GM21825 (cell line): ENCODE results near the gene MAST4.

Experiments used
- ATAC-seq: cut with Tn5 transposase; IDR thresholded peaks from one replicate; pipeline ENCODE4 v1.9.1; 2021; ENCODE audit warnings: mild to moderate bottlenecking, moderate library complexity; ENCODE audit not compliant: unreplicated experiment

MAST4 gene

GRCh38 chr5:67005737-67006499, 409.7 kb downstream of the MAST4 start:
- ATAC-seq, result no peak

GRCh38 chr5:67006500-67006848, 410.3 kb downstream of the MAST4 start:
- ATAC-seq, result no peak

GRCh38 chr5:67009028-67009427, 412.8 kb downstream of the MAST4 start:
- no peak for ATAC-seq

GRCh38 chr5:67010684-67011409, 414.7 kb downstream of the MAST4 start:
- no peak for ATAC-seq

- ATAC-seq, result no peak
Measured at GRCh38 chr5:67011422-67011821, 415.2 kb downstream of the MAST4 start.

- no peak for ATAC-seq
Measured at GRCh38 chr5:67012171-67012570, 416.0 kb downstream of the MAST4 start.

GRCh38 chr5:67013719-67014118, 417.5 kb downstream of the MAST4 start:
- no peak for ATAC-seq

GRCh38 chr5:67014191-67014590, 418.0 kb downstream of the MAST4 start:
- no peak for ATAC-seq

- no peak for ATAC-seq
Measured at GRCh38 chr5:67014957-67015400, 418.8 kb downstream of the MAST4 start.

- no peak for ATAC-seq
Measured at GRCh38 chr5:67015541-67016191, 419.5 kb downstream of the MAST4 start.

- ATAC-seq, result no peak
Measured at GRCh38 chr5:67019065-67019845, 423.1 kb downstream of the MAST4 start.

GRCh38 chr5:67020096-67020615, 424.0 kb downstream of the MAST4 start:
- ATAC-seq, result no peak

- ATAC-seq, result no peak
Measured at GRCh38 chr5:67021031-67021430, 424.8 kb downstream of the MAST4 start.

- no peak for ATAC-seq
Measured at GRCh38 chr5:67021521-67021920, 425.3 kb downstream of the MAST4 start.

- ATAC-seq, result no peak
Measured at GRCh38 chr5:67021962-67022361, 425.8 kb downstream of the MAST4 start.

GRCh38 chr5:67025457-67025856, 429.3 kb downstream of the MAST4 start:
- no peak for ATAC-seq

GRCh38 chr5:67026278-67026677, 430.1 kb downstream of the MAST4 start:
- ATAC-seq, result no peak

- ATAC-seq, result no peak
Measured at GRCh38 chr5:67027171-67027570, 431.0 kb downstream of the MAST4 start.

GRCh38 chr5:67028371-67028770, 432.2 kb downstream of the MAST4 start:
- ATAC-seq, result no peak

- ATAC-seq, result no peak
Measured at GRCh38 chr5:67028941-67029340, 432.7 kb downstream of the MAST4 start.

GRCh38 chr5:67029481-67029880, 433.3 kb downstream of the MAST4 start:
- no peak for ATAC-seq
